Fibroblast of the aortic adventitia (primary cell): ENCODE results near the gene EFCAB14. TPM values are rescaled to one million over a fixed set of nuclear protein-coding genes. Genes with fewer than 3 reads are reported as not detected.
A peak's percentile ranks its signal among the peaks of the same experiment; 100 is the strongest.
"Not testable (repeated sequence)": the region's sequence is repeated elsewhere in the genome, so short reads cannot be mapped to it uniquely, and the experiment has no call there.

ENCODE experiments used
- DNase-seq: peaks from one replicate; pipeline ENCODE4 v3.0.0-alpha.2; 2010; ENCODE audit warnings: low read depth
- H3K4me3 ChIP-seq: 2 replicates; pipeline ENCODE4 v1.5.1; 2011; ENCODE audit warnings: low read depth, mild to moderate bottlenecking, control low read depth, low read length, moderate library complexity
- CTCF ChIP-seq: IDR thresholded peaks from 2 replicates; pipeline ENCODE4 v1.5.1; 2011; ENCODE audit warnings: mild to moderate bottlenecking, low read length, control low read depth, inconsistent platforms; ENCODE audit not compliant: insufficient read depth
- total RNA-seq: library from RNA; depleted of rRNA; stranded (reverse); fragments of >200 nt; gene quantifications from 2 replicates; pipeline ENCODE4 v1.2.3, GENCODE V29; 2012; ENCODE audit warnings: low replicate concordance

The EFCAB14 gene
- total RNA-seq, 1 donor = 70.3 TPM

GRCh38 chr1:46723901-46724300, 5.0 kb upstream of the EFCAB14 start:
- no peak for DNase-seq
- no peak overlapping the region for H3K4me3 ChIP-seq
- TF ChIP-seq CTCF = no peak

GRCh38 chr1:46721686-46722205, 2.8 kb upstream of the EFCAB14 start:
- no peak for TF ChIP-seq CTCF
- no peak overlapping the region for H3K4me3 ChIP-seq
- DNase-seq = no peak

GRCh38 chr1:46721204-46721603, 2.3 kb upstream of the EFCAB14 start:
- TF ChIP-seq CTCF = no peak
- no peak for DNase-seq
- H3K4me3 ChIP-seq = no peak overlapping the region

GRCh38 chr1:46720319-46720718, 1.4 kb upstream of the EFCAB14 start:
- DNase-seq, H3K4me3 ChIP-seq: not testable (repeated sequence)

GRCh38 chr1:46719689-46720088, 775 bp upstream of the EFCAB14 start:
- DNase-seq = no peak
- TF ChIP-seq CTCF = no peak
- H3K4me3 ChIP-seq = no peak overlapping the region

- peak overlapping the region; percentile 90 for H3K4me3 ChIP-seq
- TF ChIP-seq CTCF = no peak
- DNase-seq = no peak
These were observed 581 bp downstream of the EFCAB14 start for GRCh38 chr1:46718340-46718726.

GRCh38 chr1:46717654-46718053, 1.3 kb downstream of the EFCAB14 start:
- no peak for TF ChIP-seq CTCF
- no peak for DNase-seq
- H3K4me3 ChIP-seq = peak overlapping the region; percentile 90
